Gastrocnemius medialis (tissue), 4 donors: ENCODE measurements around the gene NAA25. TPM values are rescaled to one million over a fixed set of nuclear protein-coding genes. Genes with fewer than 3 reads are reported as not detected.

Experiments used
- ATAC-seq, 2 donors: fragments of 150-250 bp; one replicate each; pipeline ENCODE4 v1.9.1; 2016
- DNase-seq, 2 donors: peaks; one replicate each; pipeline ENCODE4 v3.0.0-alpha.2; 2019
- H3K27ac ChIP-seq, 4 donors: fragments of 200-600 bp; sonication (generic); 1 replicate in 1 of 4; 2 replicates in 3 of 4; pipeline ENCODE4 v1.5.1; 2016 to 2018; ENCODE audit warnings: mild to moderate bottlenecking in 2 of 4, moderate library complexity in 1 of 4
- H3K27me3 ChIP-seq, 3 donors: fragments of 200-600 bp; sonication (generic) in 2 of 3; 1 replicate in 1 of 3; 2 replicates in 2 of 3; pipeline versions ENCODE4 v1.5.1 to v1.6.0; 2016 to 2019; ENCODE audit warnings: mild to moderate bottlenecking in 1 of 3, moderate library complexity in 1 of 3
- H3K36me3 ChIP-seq, 2 donors: fragments of 200-600 bp; sonication (generic) in 1 of 2; one replicate each; pipeline ENCODE4 v1.5.1; 2017 to 2018
- H3K4me1 ChIP-seq, 2 donors: fragments of 200-600 bp; sonication (generic) in 1 of 2; one replicate each; pipeline ENCODE4 v1.5.1; 2016 to 2017; ENCODE audit warnings: mild to moderate bottlenecking in 2 of 2
- H3K4me3 ChIP-seq, 4 donors: fragments of 200-600 bp; sonication (generic) in 3 of 4; 1 replicate in 1 of 4; 2 replicates in 3 of 4; pipeline ENCODE4 v1.5.1; 2016 to 2019; ENCODE audit warnings: mild to moderate bottlenecking in 2 of 4
- H3K9me3 ChIP-seq, 3 donors: fragments of 200-600 bp; sonication (generic) in 2 of 3; 1 replicate in 1 of 3; 2 replicates in 2 of 3; pipeline ENCODE4 v1.5.1; 2016 to 2019
- CTCF ChIP-seq, 5 experiments: fragments of 450-650 bp in 3 of 5; fragments of 200-600 bp in 2 of 5; sonication (generic) in 2 of 5; IDR thresholded peaks in 4 of 5; conservative IDR thresholded peaks in 1 of 5; 1 replicate in 4 of 5; 2 replicates in 1 of 5; pipeline ENCODE4 v1.5.1; 2016 to 2019; ENCODE audit warnings: antibody characterized with exemption in 5 of 5, mild to moderate bottlenecking in 3 of 5, moderate library complexity in 3 of 5
- POLR2A ChIP-seq, 2 donors: fragments of 450-650 bp; IDR thresholded peaks; one replicate each; pipeline ENCODE4 v1.6.1; 2017; ENCODE audit warnings: antibody characterized with exemption in 2 of 2, mild to moderate bottlenecking in 2 of 2, moderate library complexity in 2 of 2
- in situ Hi-C, 4 donors: fragments of 200-750 bp; cut with MboI; loops; one replicate each; pipeline versions ENCODE4 v1.15.0 to v1.8.0; 2017; ENCODE audit warnings: low sequenced_read_pairs in 4 of 4
- intact Hi-C: fragments of 100-400 bp; cut with DNase I; formaldehyde crosslinking; loops from one replicate; pipeline ENCODE4 v1.15.1; 2023; ENCODE audit warnings: low total_unique reads
- total RNA-seq, 4 donors: library from RNA; depleted of rRNA; stranded (reverse); fragments of >200 nt; gene quantifications; one replicate each; pipeline versions ENCODE4 v1.1.0 to v1.2.3, GENCODE V29; 2016

The NAA25 gene
- total RNA-seq, 4 donors from 2014 or later = 17.2 to 44.6 (median 25.5) TPM

- in situ Hi-C loops (no loop called here), intact Hi-C loops (no loop called here)
- H3K9me3 ChIP-seq = no peaks in the 10 kb centered on the region
- no peak for DNase-seq
- H3K27ac ChIP-seq = no peak overlapping the region
- H3K36me3 ChIP-seq = peaks cover 0 to 75% of the 10 kb centered on the region in 2 donors
- no peak overlapping the region for H3K4me3 ChIP-seq
- no peak for TF ChIP-seq CTCF (IDR thresholded peaks at IDR 0.05 in 4 of 5, conservative IDR thresholded peaks at IDR 0.05 in 1 of 5)
- TF ChIP-seq POLR2A (IDR thresholded peaks at IDR 0.05) = no peak
- H3K4me1 ChIP-seq = no peaks in the 10 kb centered on the region
- no peak for ATAC-seq
- H3K27me3 ChIP-seq = no peaks in the 10 kb centered on the region
These were observed 21.3 kb downstream of the NAA25 start for GRCh38 chr12:112087055-112087850.

GRCh38 chr12:112066566-112066965 lies 42.0 kb downstream of the NAA25 start:
- DNase-seq (no peak), ATAC-seq (no peak)
- no peaks in the 10 kb centered on the region for H3K4me1 ChIP-seq
- peaks cover 2 to 96% of the 10 kb centered on the region in 2 donors for H3K36me3 ChIP-seq
- H3K27ac ChIP-seq = no peak overlapping the region
- in situ Hi-C loops = loop anchor here in 1 of 4 donors (25.0 kb wide), 1 partner anchor 171 kb away; no protein-coding TSS in a partner anchor
- H3K4me3 ChIP-seq = no peak overlapping the region
- no peaks in the 10 kb centered on the region for H3K27me3 ChIP-seq
- intact Hi-C loops = no loop called here
- TF ChIP-seq POLR2A (IDR thresholded peaks at IDR 0.05) = no peak
- TF ChIP-seq CTCF (IDR thresholded peaks at IDR 0.05 in 4 of 5, conservative IDR thresholded peaks at IDR 0.05 in 1 of 5) = no peak
- no peaks in the 10 kb centered on the region for H3K9me3 ChIP-seq

GRCh38 chr12:112063273-112063672 lies 45.3 kb downstream of the NAA25 start:
- DNase-seq (no peak), ATAC-seq (no peak)
- no peak overlapping the region for H3K27ac ChIP-seq
- H3K9me3 ChIP-seq = no peaks in the 10 kb centered on the region
- H3K4me1 ChIP-seq = no peaks in the 10 kb centered on the region
- in situ Hi-C loops (loop anchor here in 1 of 4 donors (25.0 kb wide), 1 partner anchor 174 kb away; no protein-coding TSS in a partner anchor), intact Hi-C loops (no loop called here)
- no peaks in the 10 kb centered on the region for H3K27me3 ChIP-seq
- H3K36me3 ChIP-seq = peaks cover 0 to 96% of the 10 kb centered on the region in 2 donors
- TF ChIP-seq POLR2A (IDR thresholded peaks at IDR 0.05) = no peak
- no peak for TF ChIP-seq CTCF (IDR thresholded peaks at IDR 0.05 in 4 of 5, conservative IDR thresholded peaks at IDR 0.05 in 1 of 5)
- H3K4me3 ChIP-seq = no peak overlapping the region

GRCh38 chr12:112061137-112061536 lies 47.4 kb downstream of the NAA25 start:
- in situ Hi-C loops = loop anchor here in 1 of 4 donors (25.0 kb wide), 1 partner anchor 176 kb away; no protein-coding TSS in a partner anchor

More at GRCh38 chr12:112061137-112061536, 47.4 kb downstream of the NAA25 start:
- H3K4me1 ChIP-seq = no peaks in the 10 kb centered on the region
- H3K27ac ChIP-seq = no peak overlapping the region
- H3K9me3 ChIP-seq = no peaks in the 10 kb centered on the region
- H3K36me3 ChIP-seq = peaks cover 0 to 94% of the 10 kb centered on the region in 2 donors
- no peak for ATAC-seq
- no peak for DNase-seq
- H3K4me3 ChIP-seq = no peak overlapping the region
- H3K27me3 ChIP-seq = no peaks in the 10 kb centered on the region
- TF ChIP-seq CTCF (IDR thresholded peaks at IDR 0.05 in 4 of 5, conservative IDR thresholded peaks at IDR 0.05 in 1 of 5) (no peak), POLR2A (IDR thresholded peaks at IDR 0.05) (no peak)
- intact Hi-C loops = no loop called here
